ENCODE results near the gene SLIT3. TPM values are rescaled to one million over a fixed set of nuclear protein-coding genes. Genes with fewer than 3 reads are reported as not detected.

The SLIT3 gene
- polyA plus RNA-seq, 1 of the 3 experiments (the other 2 are of a cell fraction), result 119 TPM

- TF ChIP-seq USF1 (IDR thresholded peaks at IDR 0.05; ENCODE audit: borderline replicate concordance, low read depth) (no peak), SIN3A (IDR thresholded peaks at IDR 0.05; ENCODE audit: borderline replicate concordance, low read depth, low read length) (no peak)
Observed at GRCh38 chr5:168869615-168870227, 431.2 kb downstream of the SLIT3 start (continued).

GRCh38 chr5:168867241-168867640, 433.7 kb downstream of the SLIT3 start:
- POLR2A ChIA-PET, result no interaction called here
- DNase-seq, result no peak
- H3K4me3 ChIP-seq (ENCODE audit: low read depth in 2 of 2, low read length in 1 of 2), result no peak overlapping the region
- no peak overlapping the region for H3K9ac ChIP-seq
- TF ChIP-seq IRF3 (IDR thresholded peaks at IDR 0.05; ENCODE audit: low read depth, low read length) (no peak), FOXM1 (IDR thresholded peaks at IDR 0.05; ENCODE audit: low read depth) (no peak), TCF12 (IDR thresholded peaks at IDR 0.05) (no peak), RFX5 (IDR thresholded peaks at IDR 0.05; ENCODE audit: low read length) (no peak), SIN3A (IDR thresholded peaks at IDR 0.05; ENCODE audit: borderline replicate concordance, low read depth, low read length) (no peak)
- H3K9me3 ChIP-seq, result no peaks in the 10 kb centered on the region
- H2AFZ ChIP-seq (ENCODE audit: low read depth), result no peak overlapping the region
- H3K9me2 ChIP-seq, result no peaks in the 10 kb centered on the region
- peaks cover 4 to 31% of the 10 kb centered on the region in 2 experiments for H3K36me3 ChIP-seq (replicated peaks in 1 of 2; ENCODE audit: control insufficient read depth in 1 of 2, insufficient read depth in 2 of 2, low read length in 1 of 2)
- H3F3A ChIP-seq (replicated peaks; ENCODE audit: insufficient read depth), result peaks cover 6% of the 10 kb centered on the region
- H3K27ac ChIP-seq (ENCODE audit: low read depth in 2 of 2, low read length in 1 of 2), result peak overlapping the region in 1 of 2 experiments; percentile 43; a peak in 1 of 4 replicates
- peaks cover 0 to 26% of the 10 kb centered on the region in 2 experiments; a peak in 1 of 4 replicates for H3K4me1 ChIP-seq (ENCODE audit: control insufficient read depth in 1 of 2, insufficient read depth in 2 of 2, low read depth in 1 of 2, low read length in 1 of 2)
- H3K4me2 ChIP-seq, result no peak overlapping the region
- CTCF ChIA-PET, result interaction anchor here (1.1 kb wide), 1 partner anchor 18 kb away, joined by 3 read pairs; no protein-coding TSS in a partner anchor
- no peaks in the 10 kb centered on the region for H3K27me3 ChIP-seq (ENCODE audit: insufficient read depth)
- WGBS (ENCODE audit: low lambda C conversion rate), result 90% methylated on average over 4 of the region's 4 CpGs
- no peaks in the 10 kb centered on the region for H4K20me1 ChIP-seq (ENCODE audit: insufficient read depth)
- H3K79me2 ChIP-seq (ENCODE audit: insufficient read depth), result no peaks in the 10 kb centered on the region; the same call in 1 of the 2 replicates

GRCh38 chr5:168865968-168866367, 435.0 kb downstream of the SLIT3 start:
- WGBS (ENCODE audit: low lambda C conversion rate), result 34% methylated on average over 4 of the region's 5 CpGs

More at GRCh38 chr5:168865968-168866367, 435.0 kb downstream of the SLIT3 start:
- ChIA-PET CTCF (no interaction called here), POLR2A (interaction anchor here (1.1 kb wide), 1 partner anchor 27 kb away, joined by 3 read pairs; no protein-coding TSS in a partner anchor)
- peaks cover 4 to 24% of the 10 kb centered on the region in 2 experiments for H3K36me3 ChIP-seq (replicated peaks in 1 of 2; ENCODE audit: control insufficient read depth in 1 of 2, insufficient read depth in 2 of 2, low read length in 1 of 2)
- no peaks in the 10 kb centered on the region for H3K9me3 ChIP-seq
- H3K27me3 ChIP-seq (ENCODE audit: insufficient read depth), result no peaks in the 10 kb centered on the region
- no peaks in the 10 kb centered on the region for H3K9me2 ChIP-seq
- no peak for DNase-seq
- TF ChIP-seq TCF12 (IDR thresholded peaks at IDR 0.05) (peak; percentile 17; the same call in 1 of the 2 replicates), ZBTB33 (IDR thresholded peaks at IDR 0.05; ENCODE audit: borderline replicate concordance, low read depth) (no peak)
- H3K4me1 ChIP-seq (ENCODE audit: control insufficient read depth in 1 of 2, insufficient read depth in 2 of 2, low read depth in 1 of 2, low read length in 1 of 2), result peaks cover 0 to 22% of the 10 kb centered on the region in 2 experiments; a peak in 1 of 4 replicates
- H3K27ac ChIP-seq (ENCODE audit: low read depth in 2 of 2, low read length in 1 of 2), result peak overlapping the region; percentile 24 to 76; a peak in 3 of 4 replicates
- H3K4me2 ChIP-seq, result no peak overlapping the region
- H3K4me3 ChIP-seq (ENCODE audit: low read depth in 2 of 2, low read length in 1 of 2), result no peak overlapping the region
- H2AFZ ChIP-seq (ENCODE audit: low read depth), result no peak overlapping the region
- H3K9ac ChIP-seq, result no peak overlapping the region
- H4K20me1 ChIP-seq (ENCODE audit: insufficient read depth), result no peaks in the 10 kb centered on the region
- peaks cover 6% of the 10 kb centered on the region for H3F3A ChIP-seq (replicated peaks; ENCODE audit: insufficient read depth)
- H3K79me2 ChIP-seq (ENCODE audit: insufficient read depth), result no peaks in the 10 kb centered on the region; the same call in 1 of the 2 replicates

Data from SK-N-SH (cell line).